Muscle layer of duodenum (tissue), 2 donors: ENCODE measurements around the gene C3orf49.

Experiments
- H3K27ac ChIP-seq: one replicate; pipeline ENCODE4 v1.7.0; 2013; ENCODE audit warnings: mild to moderate bottlenecking, low read length
- H3K27me3 ChIP-seq: one replicate; pipeline ENCODE4 v1.7.0; 2013; ENCODE audit warnings: low read depth, mild to moderate bottlenecking, control low read depth, low read length
- H3K36me3 ChIP-seq, 2 donors: one replicate each; pipeline ENCODE4 v1.7.0; 2013; ENCODE audit warnings: low read length in 2 of 2, control low read depth in 1 of 2, mild to moderate bottlenecking in 1 of 2; ENCODE audit not compliant: insufficient read depth in 2 of 2, control insufficient read depth in 1 of 2
- H3K4me1 ChIP-seq, 2 donors: one replicate each; pipeline ENCODE4 v1.7.0; 2013; ENCODE audit warnings: low read length in 2 of 2, mild to moderate bottlenecking in 2 of 2, control low read depth in 1 of 2, moderate library complexity in 1 of 2; ENCODE audit not compliant: insufficient read depth in 2 of 2, control insufficient read depth in 1 of 2
- H3K4me3 ChIP-seq, 2 donors: one replicate each; pipeline ENCODE4 v1.7.0; 2013; ENCODE audit warnings: low read length in 2 of 2, low read depth in 1 of 2, mild to moderate bottlenecking in 1 of 2
- H3K9me3 ChIP-seq, 2 donors: one replicate each; pipeline ENCODE4 v1.7.0; 2013; ENCODE audit warnings: low read length in 2 of 2, control low read depth in 1 of 2, mild to moderate bottlenecking in 1 of 2; ENCODE audit not compliant: control insufficient read depth in 1 of 2
- donor health status: healthy.

C3orf49 gene

DNA sequence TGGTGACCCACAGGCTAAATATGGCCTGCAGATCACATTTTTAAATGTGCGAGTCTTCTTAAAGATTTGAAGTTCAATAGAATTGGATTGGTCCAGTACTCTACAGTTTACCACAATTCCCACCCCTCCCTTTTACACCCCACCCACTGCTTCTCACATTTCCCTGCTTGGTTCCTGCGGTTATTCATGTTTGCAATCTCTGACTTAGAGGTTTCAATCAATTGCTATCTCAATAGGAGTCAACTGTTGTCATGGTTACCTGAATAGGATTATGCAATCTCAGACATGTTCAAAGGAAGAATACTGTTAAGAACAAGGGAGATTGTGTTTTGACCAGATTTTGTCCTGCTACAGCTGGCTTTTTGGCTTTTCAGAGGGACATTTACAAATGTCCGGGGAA, 4.9 kb upstream of the C3orf49 start:
- Histone ChIP-seq H3K36me3 (no peaks in the 10 kb centered on the region), H3K4me1 (no peaks in the 10 kb centered on the region), H3K4me3 (no peak overlapping the region), H3K27ac (no peak overlapping the region), H3K27me3 (no peaks in the 10 kb centered on the region), H3K9me3 (no peaks in the 10 kb centered on the region)

GRCh38 chr3:63817225-63817624, 1.9 kb upstream of the C3orf49 start:
- Histone ChIP-seq H3K4me1 (no peaks in the 10 kb centered on the region), H3K4me3 (no peak overlapping the region), H3K27me3 (no peaks in the 10 kb centered on the region), H3K27ac (no peak overlapping the region), H3K9me3 (no peaks in the 10 kb centered on the region), H3K36me3 (no peaks in the 10 kb centered on the region)

DNA sequence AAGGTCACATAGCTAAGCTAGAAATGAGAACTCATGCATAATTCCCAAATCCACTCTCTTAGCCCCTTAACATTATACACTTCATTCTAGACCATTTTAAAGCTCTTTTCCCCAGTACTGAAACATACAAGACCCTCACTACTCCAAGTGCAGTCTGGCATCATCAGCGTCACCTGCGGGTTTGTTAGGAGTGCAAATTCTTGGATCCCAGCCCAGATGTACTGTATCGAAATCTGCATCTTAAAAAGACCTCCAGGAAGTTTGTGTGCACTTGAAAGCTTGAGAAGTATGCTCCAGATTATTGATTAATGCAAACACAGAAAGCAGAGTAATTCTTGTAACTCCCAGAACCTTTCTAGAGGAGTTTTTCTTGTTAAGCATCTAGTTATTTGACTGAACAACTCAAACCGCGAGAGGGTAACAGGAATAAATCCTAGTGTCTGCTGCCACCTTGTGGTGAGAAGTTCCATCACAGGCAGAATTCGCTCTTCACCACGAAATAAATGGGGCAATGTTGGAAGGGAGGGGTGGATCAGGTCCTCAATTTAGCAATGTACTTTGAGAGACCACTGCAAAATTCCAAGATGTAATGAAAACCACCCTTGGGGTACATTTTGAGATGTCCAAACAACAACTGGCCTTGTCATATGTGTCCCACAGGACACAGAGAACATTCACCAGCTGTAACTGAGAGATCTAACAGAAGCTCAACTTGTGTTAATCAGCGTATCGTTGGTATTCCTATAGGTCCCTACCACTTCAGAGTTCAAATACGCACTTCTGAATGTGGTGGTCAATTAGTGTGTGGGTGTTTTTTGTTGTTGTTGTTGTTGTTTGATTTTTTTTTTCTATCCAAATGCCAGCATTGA, 583 bp upstream of the C3orf49 start:
- no peaks in the 10 kb centered on the region for H3K9me3 ChIP-seq
- H3K4me3 ChIP-seq = no peak overlapping the region
- no peaks in the 10 kb centered on the region for H3K27me3 ChIP-seq
- H3K4me1 ChIP-seq = no peaks in the 10 kb centered on the region
- H3K27ac ChIP-seq = no peak overlapping the region
- H3K36me3 ChIP-seq = no peaks in the 10 kb centered on the region

- no peak overlapping the region for H3K27ac ChIP-seq
- no peaks in the 10 kb centered on the region for H3K4me1 ChIP-seq
- no peaks in the 10 kb centered on the region for H3K27me3 ChIP-seq
- H3K9me3 ChIP-seq = no peaks in the 10 kb centered on the region
- H3K36me3 ChIP-seq = peaks cover 0 to 9% of the 10 kb centered on the region in 2 donors
- no peak overlapping the region for H3K4me3 ChIP-seq
Observed at GRCh38 chr3:63824309-63824708, 5.2 kb downstream of the C3orf49 start.

DNA sequence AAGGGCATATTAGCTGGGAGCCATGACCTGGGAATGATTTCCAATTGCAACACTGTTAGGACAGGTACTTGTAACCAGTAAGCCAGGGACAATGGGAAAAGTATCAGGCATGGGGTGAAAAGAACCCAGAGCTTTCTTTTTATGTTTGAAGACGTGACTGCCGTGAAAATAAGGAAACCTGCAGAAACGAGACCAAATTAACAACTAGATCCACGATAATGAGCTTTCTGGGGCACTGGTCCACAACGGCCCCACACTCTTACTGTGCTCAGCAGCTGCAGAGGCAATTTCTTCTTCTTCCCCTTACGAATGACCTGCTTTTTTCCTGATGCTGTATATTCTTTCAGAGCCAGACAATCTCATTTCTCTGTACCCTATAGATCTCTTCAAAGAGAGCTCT, 11.4 kb downstream of the C3orf49 start:
- Histone ChIP-seq H3K36me3 (peaks cover 33 to 45% of the 10 kb centered on the region in 2 donors), H3K9me3 (no peaks in the 10 kb centered on the region), H3K27ac (no peak overlapping the region), H3K27me3 (no peaks in the 10 kb centered on the region), H3K4me1 (no peaks in the 10 kb centered on the region), H3K4me3 (no peak overlapping the region)

DNA sequence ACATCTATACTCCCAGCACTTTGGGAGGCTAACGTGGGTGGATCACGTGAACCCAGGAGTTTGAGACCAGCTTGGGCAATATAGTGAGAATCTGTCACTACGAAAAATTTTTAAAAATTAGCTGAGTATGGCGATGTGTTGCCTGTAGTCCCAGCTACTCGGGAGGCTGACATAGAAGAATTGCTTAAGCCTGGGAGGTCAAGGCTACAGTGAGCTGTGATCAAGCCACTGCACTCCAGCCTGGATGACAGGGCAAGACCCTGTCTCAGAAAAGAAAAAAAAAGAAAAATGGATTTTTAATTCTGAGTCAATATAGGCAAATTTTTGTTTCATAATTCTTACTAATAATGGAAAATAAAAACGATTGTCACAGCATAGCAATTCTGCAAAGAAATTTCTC, 13.3 kb downstream of the C3orf49 start:
- Histone ChIP-seq H3K27me3 (no peaks in the 10 kb centered on the region), H3K4me3 (no peak overlapping the region), H3K9me3 (no peaks in the 10 kb centered on the region), H3K36me3 (peaks cover 35 to 44% of the 10 kb centered on the region in 2 donors), H3K4me1 (no peaks in the 10 kb centered on the region), H3K27ac (no peak overlapping the region)

DNA sequence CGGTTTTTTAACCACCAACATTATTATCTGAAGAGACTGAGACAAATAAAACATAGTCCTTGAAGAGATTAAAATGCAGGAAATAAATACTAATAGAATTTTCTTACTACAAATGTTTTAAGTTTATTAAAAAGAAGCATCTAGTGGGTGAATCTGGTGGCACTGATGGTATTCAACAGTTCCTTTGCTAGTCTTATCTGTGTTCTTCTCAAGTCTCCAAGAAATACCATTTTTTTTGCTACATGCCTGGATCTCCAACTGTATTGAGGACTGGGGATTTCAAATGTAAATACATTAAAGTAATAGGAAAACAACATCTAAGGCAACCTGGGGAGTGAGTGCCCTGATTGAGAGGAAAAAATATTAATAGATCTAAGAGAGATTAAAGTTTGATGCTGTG, 22.6 kb downstream of the C3orf49 start:
- Histone ChIP-seq H3K27ac (no peak overlapping the region), H3K36me3 (no peaks in the 10 kb centered on the region), H3K4me1 (no peaks in the 10 kb centered on the region), H3K9me3 (no peaks in the 10 kb centered on the region), H3K27me3 (no peaks in the 10 kb centered on the region), H3K4me3 (no peak overlapping the region)

- Histone ChIP-seq H3K4me3 (no peak overlapping the region), H3K27me3 (no peaks in the 10 kb centered on the region), H3K9me3 (no peaks in the 10 kb centered on the region), H3K36me3 (no peaks in the 10 kb centered on the region), H3K4me1 (no peaks in the 10 kb centered on the region), H3K27ac (no peak overlapping the region)
Observed at GRCh38 chr3:63842127-63842526, 23.0 kb downstream of the C3orf49 start.

- Histone ChIP-seq H3K9me3 (no peaks in the 10 kb centered on the region), H3K4me3 (no peak overlapping the region), H3K27ac (no peak overlapping the region), H3K4me1 (no peaks in the 10 kb centered on the region), H3K27me3 (no peaks in the 10 kb centered on the region), H3K36me3 (no peaks in the 10 kb centered on the region)
Observed at GRCh38 chr3:63845215-63845614, 26.1 kb downstream of the C3orf49 start.

DNA sequence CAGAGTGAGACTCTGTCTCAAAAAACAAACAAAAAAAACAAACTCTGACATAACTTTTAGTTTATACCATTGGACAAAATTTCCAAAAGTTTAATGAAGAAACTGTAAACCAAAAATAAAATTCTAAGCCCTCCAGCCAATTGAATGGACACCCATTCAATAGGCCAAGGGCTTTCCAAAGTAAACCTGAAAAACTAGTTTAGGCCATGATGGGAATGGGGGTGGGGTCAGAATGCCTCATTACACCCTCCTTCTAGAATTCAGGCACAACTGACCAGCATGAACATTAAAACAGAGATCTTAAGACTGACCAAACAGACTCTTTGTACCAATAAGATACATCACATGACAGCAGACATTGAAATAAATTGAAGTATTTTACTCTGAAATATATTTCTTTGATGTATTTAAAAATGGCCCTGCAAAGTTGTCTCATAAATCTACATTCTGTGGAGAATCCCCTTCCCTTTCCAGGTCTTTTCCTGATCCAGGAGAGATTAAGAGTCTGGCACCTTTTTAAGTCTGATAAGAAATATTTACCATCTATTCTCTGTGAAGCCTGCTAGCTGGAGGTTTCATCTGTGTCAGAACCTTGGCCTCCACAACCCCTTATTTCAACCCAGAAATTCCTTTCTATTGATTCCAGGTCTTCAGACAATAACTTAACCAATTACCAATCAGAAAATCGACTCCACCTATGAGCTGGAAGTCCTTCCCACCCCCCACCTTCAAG, 28.8 kb downstream of the C3orf49 start:
- H3K36me3 ChIP-seq = no peaks in the 10 kb centered on the region
- H3K4me1 ChIP-seq = no peaks in the 10 kb centered on the region
- H3K4me3 ChIP-seq = no peak overlapping the region
- H3K27ac ChIP-seq = no peak overlapping the region
- no peaks in the 10 kb centered on the region for H3K27me3 ChIP-seq
- H3K9me3 ChIP-seq = no peaks in the 10 kb centered on the region

GRCh38 chr3:63849175-63849574, 30.1 kb downstream of the C3orf49 start:
- H3K36me3 ChIP-seq = no peaks in the 10 kb centered on the region

More at GRCh38 chr3:63849175-63849574, 30.1 kb downstream of the C3orf49 start:
- Histone ChIP-seq H3K4me3 (no peak overlapping the region), H3K4me1 (no peaks in the 10 kb centered on the region), H3K27ac (no peak overlapping the region), H3K9me3 (no peaks in the 10 kb centered on the region), H3K27me3 (no peaks in the 10 kb centered on the region)
